DOHH2 (cell line): ENCODE results near the gene KLHDC4.

Experiments used
- H3F3A ChIP-seq: fragments of 200-600 bp; sonication (generic), shearing (Covaris generic); 2 replicates; pipeline ENCODE4 v1.6.0; 2016; ENCODE audit warnings: antibody characterized with exemption, mild to moderate bottlenecking; ENCODE audit not compliant: control insufficient read depth, insufficient read depth
- H3K27ac ChIP-seq: fragments of 200-600 bp; sonication (generic); 2 replicates; pipeline ENCODE4 v1.5.1; 2014; ENCODE audit warnings: low read depth, mild to moderate bottlenecking, low read length, moderate library complexity
- H3K27me3 ChIP-seq: fragments of 200-600 bp; sonication (generic); 2 replicates; pipeline ENCODE4 v1.6.1; 2014; ENCODE audit warnings: mild to moderate bottlenecking, low read length, mixed read lengths; ENCODE audit not compliant: control insufficient read depth
- H3K36me3 ChIP-seq: fragments of 200-600 bp; sonication (generic); 2 replicates; pipeline ENCODE4 v1.6.1; 2014; ENCODE audit warnings: mild to moderate bottlenecking, low read length, moderate library complexity, mixed read lengths; ENCODE audit not compliant: control insufficient read depth
- H3K4me1 ChIP-seq: fragments of 200-600 bp; sonication (generic); 2 replicates; pipeline ENCODE4 v1.6.1; 2014; ENCODE audit warnings: mild to moderate bottlenecking, low read length, mixed read lengths; ENCODE audit not compliant: control insufficient read depth
- H3K4me2 ChIP-seq: fragments of 200-600 bp; sonication (generic); 2 replicates; pipeline ENCODE4 v1.6.0; 2014; ENCODE audit warnings: mild to moderate bottlenecking, low read length, moderate library complexity
- H3K4me3 ChIP-seq: fragments of 200-600 bp; sonication (generic); 2 replicates; pipeline ENCODE4 v1.5.1; 2014; ENCODE audit warnings: mild to moderate bottlenecking, low read length, mixed read lengths
- H3K79me2 ChIP-seq: fragments of 200-600 bp; sonication (generic); 2 replicates; pipeline ENCODE4 v1.6.1; 2014; ENCODE audit warnings: mild to moderate bottlenecking, low read length, mixed read lengths; ENCODE audit not compliant: control insufficient read depth
- H3K9me2 ChIP-seq: fragments of 200-600 bp; sonication (generic); replicated peaks from 2 replicates; pipeline ENCODE4 v1.6.1; 2014; ENCODE audit warnings: mild to moderate bottlenecking, low read length, mixed read lengths; ENCODE audit not compliant: control insufficient read depth
- H3K9me3 ChIP-seq: fragments of 200-600 bp; sonication (generic); 2 replicates; pipeline ENCODE4 v1.6.1; 2014; ENCODE audit warnings: antibody characterized with exemption, low read length, mixed read lengths; ENCODE audit not compliant: control insufficient read depth, insufficient read depth
- H4K20me1 ChIP-seq: fragments of 200-600 bp; sonication (generic); 2 replicates; pipeline ENCODE4 v1.6.0; 2014; ENCODE audit warnings: low read depth, mild to moderate bottlenecking, antibody characterized with exemption, low read length, moderate library complexity; ENCODE audit not compliant: control insufficient read depth, insufficient read depth
- CTCF ChIP-seq: fragments of 200-600 bp; sonication (generic); IDR thresholded peaks from one replicate; pipeline ENCODE4 v1.5.1; 2014; ENCODE audit warnings: antibody characterized with exemption, mild to moderate bottlenecking, low read depth, low read length; ENCODE audit not compliant: poor library complexity, severe bottlenecking
- EZH2phosphoT487 ChIP-seq: fragments of 200-600 bp; sonication (generic); IDR thresholded peaks from 2 replicates; pipeline ENCODE4 v1.6.1; 2017; ENCODE audit warnings: borderline replicate concordance, mild to moderate bottlenecking, antibody characterized with exemption, low read length, moderate library complexity, mixed read lengths

KLHDC4 gene

GRCh38 chr16:87710887-87711286 is 54.9 kb downstream of the KLHDC4 start:
- H3K4me3 ChIP-seq: no peak overlapping the region
- no peak for TF ChIP-seq EZH2phosphoT487
- TF ChIP-seq CTCF: no peak
- H3F3A ChIP-seq: peaks cover 11% of the 10 kb centered on the region
- no peaks in the 10 kb centered on the region for H3K9me3 ChIP-seq
- H4K20me1 ChIP-seq: no peaks in the 10 kb centered on the region
- no peak overlapping the region for H3K4me2 ChIP-seq
- no peak overlapping the region for H3K27ac ChIP-seq
- peaks cover 76% of the 10 kb centered on the region for H3K79me2 ChIP-seq
- H3K9me2 ChIP-seq: no peaks in the 10 kb centered on the region
- peaks cover 94% of the 10 kb centered on the region for H3K36me3 ChIP-seq
- peaks cover 77% of the 10 kb centered on the region for H3K4me1 ChIP-seq
- H3K27me3 ChIP-seq: no peaks in the 10 kb centered on the region

GRCh38 chr16:87709677-87710076 is 56.1 kb downstream of the KLHDC4 start:
- H3K4me3 ChIP-seq: no peak overlapping the region
- no peaks in the 10 kb centered on the region for H4K20me1 ChIP-seq
- H3K27me3 ChIP-seq: no peaks in the 10 kb centered on the region
- peaks cover 94% of the 10 kb centered on the region for H3K36me3 ChIP-seq
- peaks cover 77% of the 10 kb centered on the region for H3K4me1 ChIP-seq
- no peak overlapping the region for H3K4me2 ChIP-seq
- peaks cover 78% of the 10 kb centered on the region for H3K79me2 ChIP-seq
- H3K9me3 ChIP-seq: no peaks in the 10 kb centered on the region
- H3K9me2 ChIP-seq: no peaks in the 10 kb centered on the region
- no peak overlapping the region for H3K27ac ChIP-seq
- TF ChIP-seq CTCF: no peak
- peaks cover 11% of the 10 kb centered on the region for H3F3A ChIP-seq

GRCh38 chr16:87708881-87709638 is 56.7 kb downstream of the KLHDC4 start:
- Histone ChIP-seq H3K4me1 (peaks cover 77% of the 10 kb centered on the region), H3K79me2 (peaks cover 82% of the 10 kb centered on the region), H3K27ac (no peak overlapping the region), H3K4me3 (no peak overlapping the region), H3K9me3 (no peaks in the 10 kb centered on the region), H3K36me3 (peaks cover 93% of the 10 kb centered on the region), H4K20me1 (no peaks in the 10 kb centered on the region), H3K9me2 (no peaks in the 10 kb centered on the region), H3K27me3 (no peaks in the 10 kb centered on the region), H3F3A (peaks cover 11% of the 10 kb centered on the region), H3K4me2 (no peak overlapping the region)
- no peak for TF ChIP-seq CTCF
- TF ChIP-seq EZH2phosphoT487: no peak
